Measurements from ENCODE around the gene ATP6V0D1. TPM values are rescaled to one million over a fixed set of nuclear protein-coding genes. Genes with fewer than 3 reads are reported as not detected.
"Not testable (repeated sequence)": the region's sequence is repeated elsewhere in the genome, so short reads cannot be mapped to it uniquely, and the experiment has no call there.

Gene ATP6V0D1
- polyA plus RNA-seq, 2 donors = 17.0 to 78.1 TPM

- H3K4me3 ChIP-seq (ENCODE audit: low read depth in 1 of 2, low read length in 2 of 2) = no peak overlapping the region
- 74 to 76% methylated on average over 4 of the region's 4 CpGs for WGBS, 2 donors
- H3K27ac ChIP-seq (ENCODE audit: low read depth in 2 of 2, low read length in 1 of 2) = no peak overlapping the region
Observed at GRCh38 chr16:67519242-67519641, 38.3 kb upstream of the ATP6V0D1 start.

GRCh38 chr16:67518676-67519075 is 37.7 kb upstream of the ATP6V0D1 start:
- WGBS, 2 donors = 72 to 78% methylated on average over 8 of the region's 8 CpGs
- Histone ChIP-seq H3K27ac (ENCODE audit: low read depth in 2 of 2, low read length in 1 of 2) (no peak overlapping the region), H3K4me3 (ENCODE audit: low read depth in 1 of 2, low read length in 2 of 2) (no peak overlapping the region)

More at GRCh38 chr16:67519242-67519641, 38.3 kb upstream of the ATP6V0D1 start:
- Histone ChIP-seq H3K36me3 (ENCODE audit: control insufficient read depth in 2 of 2, insufficient read depth in 2 of 2, low read length in 1 of 2) (no peaks in the 10 kb centered on the region), H3K27me3 (ENCODE audit: control insufficient read depth in 1 of 2, insufficient read depth in 2 of 2, low read length in 2 of 2) (no peaks in the 10 kb centered on the region), H3K9me3 (ENCODE audit: control insufficient read depth in 2 of 2, insufficient read depth in 1 of 2, low read depth in 1 of 2, low read length in 1 of 2) (no peaks in the 10 kb centered on the region), H3K4me1 (ENCODE audit: control insufficient read depth in 2 of 2, insufficient read depth in 2 of 2, low read length in 1 of 2) (no peaks in the 10 kb centered on the region)

GRCh38 chr16:67517661-67518423 is 36.9 kb upstream of the ATP6V0D1 start:
- H3K27ac ChIP-seq (ENCODE audit: low read depth in 2 of 2, low read length in 1 of 2) = no peak overlapping the region
- H3K4me3 ChIP-seq (ENCODE audit: low read depth in 1 of 2, low read length in 2 of 2) = no peak overlapping the region
- WGBS, 2 donors = 70 to 76% methylated on average over 11 of the region's 11 CpGs

More at GRCh38 chr16:67518676-67519075, 37.7 kb upstream of the ATP6V0D1 start:
- Histone ChIP-seq H3K9me3 (ENCODE audit: control insufficient read depth in 2 of 2, insufficient read depth in 1 of 2, low read depth in 1 of 2, low read length in 1 of 2) (no peaks in the 10 kb centered on the region), H3K27me3 (ENCODE audit: control insufficient read depth in 1 of 2, insufficient read depth in 2 of 2, low read length in 2 of 2) (no peaks in the 10 kb centered on the region), H3K36me3 (ENCODE audit: control insufficient read depth in 2 of 2, insufficient read depth in 2 of 2, low read length in 1 of 2) (no peaks in the 10 kb centered on the region), H3K4me1 (ENCODE audit: control insufficient read depth in 2 of 2, insufficient read depth in 2 of 2, low read length in 1 of 2) (no peaks in the 10 kb centered on the region)

GRCh38 chr16:67517155-67517445 is 36.1 kb upstream of the ATP6V0D1 start:
- WGBS, 2 donors = 79 to 85% methylated on average over 3 of the region's 3 CpGs
- H3K4me3 ChIP-seq (ENCODE audit: low read depth in 1 of 2, low read length in 2 of 2) = no peak overlapping the region

More at GRCh38 chr16:67517661-67518423, 36.9 kb upstream of the ATP6V0D1 start:
- H3K36me3 ChIP-seq (ENCODE audit: control insufficient read depth in 2 of 2, insufficient read depth in 2 of 2, low read length in 1 of 2) = no peaks in the 10 kb centered on the region
- H3K4me1 ChIP-seq (ENCODE audit: control insufficient read depth in 2 of 2, insufficient read depth in 2 of 2, low read length in 1 of 2) = no peaks in the 10 kb centered on the region
- no peaks in the 10 kb centered on the region for H3K9me3 ChIP-seq (ENCODE audit: control insufficient read depth in 2 of 2, insufficient read depth in 1 of 2, low read depth in 1 of 2, low read length in 1 of 2)
- no peaks in the 10 kb centered on the region for H3K27me3 ChIP-seq (ENCODE audit: control insufficient read depth in 1 of 2, insufficient read depth in 2 of 2, low read length in 2 of 2)

GRCh38 chr16:67516296-67517154 is 35.6 kb upstream of the ATP6V0D1 start:
- Histone ChIP-seq H3K9me3 (ENCODE audit: control insufficient read depth in 2 of 2, insufficient read depth in 1 of 2, low read depth in 1 of 2, low read length in 1 of 2) (no peaks in the 10 kb centered on the region), H3K27ac (ENCODE audit: low read depth in 2 of 2, low read length in 1 of 2) (no peak overlapping the region), H3K36me3 (ENCODE audit: control insufficient read depth in 2 of 2, insufficient read depth in 2 of 2, low read length in 1 of 2) (no peaks in the 10 kb centered on the region), H3K4me3 (ENCODE audit: low read depth in 1 of 2, low read length in 2 of 2) (no peak overlapping the region), H3K27me3 (ENCODE audit: control insufficient read depth in 1 of 2, insufficient read depth in 2 of 2, low read length in 2 of 2) (no peaks in the 10 kb centered on the region), H3K4me1 (ENCODE audit: control insufficient read depth in 2 of 2, insufficient read depth in 2 of 2, low read length in 1 of 2) (no peaks in the 10 kb centered on the region)
- WGBS, 2 donors = 71 to 81% methylated on average over 12 of the region's 12 CpGs

More at GRCh38 chr16:67517155-67517445, 36.1 kb upstream of the ATP6V0D1 start:
- Histone ChIP-seq H3K27me3 (ENCODE audit: control insufficient read depth in 1 of 2, insufficient read depth in 2 of 2, low read length in 2 of 2) (no peaks in the 10 kb centered on the region), H3K36me3 (ENCODE audit: control insufficient read depth in 2 of 2, insufficient read depth in 2 of 2, low read length in 1 of 2) (no peaks in the 10 kb centered on the region), H3K4me1 (ENCODE audit: control insufficient read depth in 2 of 2, insufficient read depth in 2 of 2, low read length in 1 of 2) (no peaks in the 10 kb centered on the region), H3K9me3 (ENCODE audit: control insufficient read depth in 2 of 2, insufficient read depth in 1 of 2, low read depth in 1 of 2, low read length in 1 of 2) (no peaks in the 10 kb centered on the region), H3K27ac (ENCODE audit: low read depth in 2 of 2, low read length in 1 of 2) (no peak overlapping the region)

GRCh38 chr16:67514382-67514828 is 33.4 kb upstream of the ATP6V0D1 start:
- Histone ChIP-seq H3K36me3 (ENCODE audit: control insufficient read depth in 2 of 2, insufficient read depth in 2 of 2, low read length in 1 of 2) (no peaks in the 10 kb centered on the region), H3K9me3 (ENCODE audit: control insufficient read depth in 2 of 2, insufficient read depth in 1 of 2, low read depth in 1 of 2, low read length in 1 of 2) (no peaks in the 10 kb centered on the region), H3K27me3 (ENCODE audit: control insufficient read depth in 1 of 2, insufficient read depth in 2 of 2, low read length in 2 of 2) (no peaks in the 10 kb centered on the region), H3K27ac (ENCODE audit: low read depth in 2 of 2, low read length in 1 of 2) (no peak overlapping the region), H3K4me1 (ENCODE audit: control insufficient read depth in 2 of 2, insufficient read depth in 2 of 2, low read length in 1 of 2) (no peaks in the 10 kb centered on the region), H3K4me3 (ENCODE audit: low read depth in 1 of 2, low read length in 2 of 2) (no peak overlapping the region)
- 9 to 12% methylated on average over 8 of the region's 8 CpGs for WGBS, 2 donors

- not testable (repeated sequence) for H3K27ac ChIP-seq (ENCODE audit: low read depth in 2 of 2, low read length in 1 of 2); H3K4me3 ChIP-seq (ENCODE audit: low read depth in 1 of 2, low read length in 2 of 2); H3K27me3 ChIP-seq (ENCODE audit: control insufficient read depth in 1 of 2, insufficient read depth in 2 of 2, low read length in 2 of 2); H3K4me1 ChIP-seq (ENCODE audit: control insufficient read depth in 2 of 2, insufficient read depth in 2 of 2, low read length in 1 of 2); H3K9me3 ChIP-seq (ENCODE audit: control insufficient read depth in 2 of 2, insufficient read depth in 1 of 2, low read depth in 1 of 2, low read length in 1 of 2); H3K36me3 ChIP-seq (ENCODE audit: control insufficient read depth in 2 of 2, insufficient read depth in 2 of 2, low read length in 1 of 2)
- 93 to 94% methylated on average over 1 of the region's 1 CpG for WGBS, 2 donors
Observed at GRCh38 chr16:67513892-67514291, 32.9 kb upstream of the ATP6V0D1 start.

GRCh38 chr16:67509016-67509415 is 28.1 kb upstream of the ATP6V0D1 start:
- Histone ChIP-seq H3K27ac (ENCODE audit: low read depth in 2 of 2, low read length in 1 of 2) (no peak overlapping the region), H3K4me3 (ENCODE audit: low read depth in 1 of 2, low read length in 2 of 2) (no peak overlapping the region), H3K27me3 (ENCODE audit: control insufficient read depth in 1 of 2, insufficient read depth in 2 of 2, low read length in 2 of 2) (no peaks in the 10 kb centered on the region), H3K9me3 (ENCODE audit: control insufficient read depth in 2 of 2, insufficient read depth in 1 of 2, low read depth in 1 of 2, low read length in 1 of 2) (no peaks in the 10 kb centered on the region), H3K4me1 (ENCODE audit: control insufficient read depth in 2 of 2, insufficient read depth in 2 of 2, low read length in 1 of 2) (no peaks in the 10 kb centered on the region), H3K36me3 (ENCODE audit: control insufficient read depth in 2 of 2, insufficient read depth in 2 of 2, low read length in 1 of 2) (no peaks in the 10 kb centered on the region)
- WGBS, 2 donors = 78 to 87% methylated on average over 4 of the region's 4 CpGs

- no peak overlapping the region for H3K4me3 ChIP-seq (ENCODE audit: low read depth in 1 of 2, low read length in 2 of 2)
- H3K27ac ChIP-seq (ENCODE audit: low read depth in 2 of 2, low read length in 1 of 2) = no peak overlapping the region
- H3K36me3 ChIP-seq (ENCODE audit: control insufficient read depth in 2 of 2, insufficient read depth in 2 of 2, low read length in 1 of 2) = no peaks in the 10 kb centered on the region
- 71 to 77% methylated on average over 8 of the region's 8 CpGs for WGBS, 2 donors
- no peaks in the 10 kb centered on the region for H3K4me1 ChIP-seq (ENCODE audit: control insufficient read depth in 2 of 2, insufficient read depth in 2 of 2, low read length in 1 of 2)
- no peaks in the 10 kb centered on the region for H3K9me3 ChIP-seq (ENCODE audit: control insufficient read depth in 2 of 2, insufficient read depth in 1 of 2, low read depth in 1 of 2, low read length in 1 of 2)
- no peaks in the 10 kb centered on the region for H3K27me3 ChIP-seq (ENCODE audit: control insufficient read depth in 1 of 2, insufficient read depth in 2 of 2, low read length in 2 of 2)
Observed at GRCh38 chr16:67506468-67506867, 25.5 kb upstream of the ATP6V0D1 start.

Measured in esophagus (tissue), 2 donors.